Renal cortical epithelial cell (primary cell): ENCODE measurements around the gene SLC17A2. TPM values are rescaled to one million over a fixed set of nuclear protein-coding genes. Genes with fewer than 3 reads are reported as not detected.
"Not testable (repeated sequence)": the region's sequence is repeated elsewhere in the genome, so short reads cannot be mapped to it uniquely, and the experiment has no call there.

Experiments
- DNase-seq: peaks from one replicate; pipeline ENCODE4 v3.0.0-alpha.2; 2011; ENCODE audit warnings: low read depth
- total RNA-seq: library from RNA; depleted of rRNA; stranded (reverse); fragments of >200 nt; gene quantifications from 2 replicates; pipeline ENCODE4 v1.2.3, GENCODE V29; 2014

The SLC17A2 gene
- total RNA-seq, 1 donor from 2014 or later, result 0.30 TPM

GRCh38 chr6:25952535-25952934 lies 22.0 kb upstream of the SLC17A2 start:
- no peak for DNase-seq

DNA sequence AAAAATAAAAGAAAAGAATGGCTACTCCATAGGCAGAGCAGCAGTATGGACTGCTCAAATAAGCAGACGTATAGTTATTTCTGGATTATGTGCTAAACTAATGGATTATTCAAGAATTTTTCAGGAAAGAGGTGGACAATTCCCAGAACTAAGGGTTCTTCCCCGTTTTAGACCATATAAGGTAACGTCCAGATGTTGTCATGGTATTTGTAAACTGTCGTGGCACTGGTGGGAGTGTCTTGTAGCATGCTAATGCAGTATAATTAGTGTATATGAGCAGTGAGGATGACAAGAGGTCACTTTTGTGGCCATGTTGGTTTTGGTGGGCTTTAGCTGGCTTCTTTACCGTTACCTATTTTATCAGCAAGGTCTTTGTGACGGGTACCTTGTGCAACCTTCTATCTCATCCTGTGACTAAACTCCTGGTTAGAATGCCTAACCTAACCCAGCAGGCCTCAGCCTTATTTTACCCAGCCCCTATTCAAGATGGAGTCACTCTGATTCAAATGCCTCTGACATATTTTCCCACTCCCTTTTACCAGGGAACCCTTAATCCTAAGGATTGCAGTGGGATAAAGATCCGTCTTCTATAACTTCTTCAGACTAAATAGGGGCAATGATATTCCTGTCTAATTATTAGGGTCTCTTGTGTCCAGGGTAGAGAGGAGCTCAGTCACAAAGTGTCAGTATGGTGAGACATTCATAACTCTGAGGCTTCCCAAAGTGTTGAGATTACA lies 21.0 kb upstream of the SLC17A2 start:
- no peak for DNase-seq

DNA sequence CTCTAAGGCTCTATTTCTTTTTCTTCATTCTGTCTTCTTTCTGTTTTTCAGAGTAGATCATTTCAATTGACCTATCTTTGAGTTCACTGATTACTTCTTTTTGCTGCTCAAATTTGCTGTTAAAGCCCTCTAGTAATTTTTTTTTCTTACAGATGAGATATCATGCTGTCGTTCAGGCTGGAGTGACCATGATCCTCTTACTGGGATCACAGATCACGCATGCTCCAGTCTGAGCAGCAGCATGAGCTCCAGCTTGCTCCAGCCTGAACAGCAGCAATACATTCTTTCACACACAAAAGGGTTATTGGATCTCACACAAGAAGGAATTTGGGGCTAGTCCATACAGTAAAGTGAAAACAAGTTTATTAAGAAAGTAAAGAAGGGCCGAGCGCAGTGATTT lies 19.8 kb upstream of the SLC17A2 start:
- no peak for DNase-seq

DNA sequence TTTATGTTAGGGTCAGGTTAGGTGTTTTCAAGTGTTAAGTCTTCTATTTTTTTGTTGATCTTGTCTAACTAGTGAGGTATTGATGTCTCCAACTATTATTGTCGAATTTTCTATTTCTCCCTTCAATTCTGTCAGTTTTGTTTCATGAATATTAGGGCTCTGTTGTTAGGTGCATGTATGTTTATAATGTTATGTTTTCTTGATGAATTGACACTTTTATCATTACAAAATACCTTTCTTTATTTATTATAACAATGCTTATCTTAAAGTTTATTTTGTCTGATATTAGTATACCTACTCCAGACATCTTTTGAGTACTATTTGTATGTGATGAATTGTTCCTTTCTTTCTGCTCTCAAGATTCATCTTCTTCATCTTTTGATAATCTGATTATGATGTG lies 19.2 kb upstream of the SLC17A2 start:
- DNase-seq, result no peak

GRCh38 chr6:25947492-25947891 lies 17.0 kb upstream of the SLC17A2 start:
- not testable (repeated sequence) for DNase-seq

GRCh38 chr6:25946631-25947030 lies 16.1 kb upstream of the SLC17A2 start:
- DNase-seq, result no peak

- not testable (repeated sequence) for DNase-seq
Measured at GRCh38 chr6:25945738-25946137, 15.2 kb upstream of the SLC17A2 start.

GRCh38 chr6:25944688-25945574 lies 14.4 kb upstream of the SLC17A2 start:
- DNase-seq, result no peak

DNA sequence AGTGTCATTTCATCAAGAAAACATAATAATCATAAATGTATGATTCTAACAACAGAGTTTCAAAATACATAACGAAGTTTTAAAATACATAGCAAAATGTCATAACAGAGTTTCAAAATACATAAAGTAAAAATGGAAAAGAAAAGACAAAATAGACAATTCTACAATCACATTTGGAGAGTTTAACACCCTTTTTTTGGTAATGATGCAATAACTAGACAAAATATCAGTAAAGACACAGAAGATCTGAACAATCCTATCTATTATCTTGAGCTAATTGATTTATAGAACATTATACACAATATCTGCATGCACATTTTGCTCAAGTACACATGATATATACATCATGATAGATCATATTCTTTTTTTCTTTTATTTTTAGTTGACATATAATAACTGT lies 13.4 kb upstream of the SLC17A2 start:
- no peak for DNase-seq

DNA sequence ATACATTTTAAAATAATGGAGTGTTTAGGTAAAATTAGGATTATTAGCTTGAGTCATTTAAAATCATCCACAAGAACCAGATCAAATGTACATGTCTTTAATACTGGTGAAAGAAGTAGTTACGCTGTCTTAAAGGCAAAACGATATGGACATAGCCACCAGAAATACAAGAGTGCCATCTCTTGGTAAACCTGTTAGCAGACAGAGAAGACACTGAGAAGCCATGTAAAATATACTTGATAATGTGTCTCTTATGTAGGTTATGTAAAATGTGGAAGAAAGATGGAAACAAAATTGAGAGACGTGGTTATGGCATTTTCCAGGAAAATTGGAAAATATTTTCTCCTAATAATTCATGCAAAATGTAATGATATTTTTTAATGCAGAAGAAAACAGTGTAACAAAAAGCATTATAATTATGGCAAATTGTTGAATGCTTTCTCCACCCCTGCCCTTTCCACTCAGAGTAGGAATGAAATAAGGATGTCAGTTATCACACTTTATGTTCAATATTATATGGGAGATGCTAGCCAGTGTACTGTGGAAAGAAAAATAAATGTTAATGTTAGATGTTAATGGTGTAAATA lies 12.2 kb upstream of the SLC17A2 start:
- peak; percentile 82 for DNase-seq

DNA sequence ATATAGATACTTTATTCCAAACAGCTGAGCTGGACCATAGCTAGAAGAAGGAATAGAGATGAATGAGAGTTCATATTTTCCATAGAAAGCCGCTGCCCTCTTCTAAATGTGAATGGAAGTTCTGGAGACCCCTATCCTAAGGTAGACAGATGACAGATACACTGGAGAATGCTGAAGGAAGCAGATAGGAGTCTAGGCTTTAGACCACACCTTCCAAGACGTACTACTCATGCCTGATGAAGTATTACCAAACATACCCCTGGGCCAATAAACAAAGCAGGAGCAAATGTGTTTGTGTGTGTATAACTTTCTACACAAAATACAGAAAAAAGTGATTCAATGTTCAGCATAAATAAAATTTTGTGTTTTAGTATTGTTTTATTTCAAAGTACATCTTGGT lies 9.1 kb upstream of the SLC17A2 start:
- DNase-seq, result no peak

DNA sequence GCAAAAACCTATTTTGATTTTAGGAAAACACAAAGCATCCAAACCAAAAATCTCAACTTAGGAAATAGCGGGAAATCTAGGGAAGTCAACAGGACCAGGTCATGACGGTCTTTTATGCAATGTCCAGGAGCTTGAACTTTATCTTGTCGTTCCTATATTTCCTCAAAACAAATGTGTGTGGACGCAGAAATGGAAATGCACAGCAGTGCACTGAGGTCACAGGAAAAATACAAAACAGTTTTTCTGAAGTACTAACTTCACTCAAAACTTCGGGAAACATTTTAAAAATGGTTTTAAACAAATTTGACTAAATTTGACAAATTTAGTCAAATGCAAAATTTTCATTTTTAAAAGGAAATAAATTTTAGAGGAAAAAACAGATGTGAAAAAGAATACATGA lies 5.5 kb upstream of the SLC17A2 start:
- DNase-seq, result no peak

- DNase-seq, result no peak
Measured at GRCh38 chr6:25934735-25935313, 4.3 kb upstream of the SLC17A2 start.

DNA sequence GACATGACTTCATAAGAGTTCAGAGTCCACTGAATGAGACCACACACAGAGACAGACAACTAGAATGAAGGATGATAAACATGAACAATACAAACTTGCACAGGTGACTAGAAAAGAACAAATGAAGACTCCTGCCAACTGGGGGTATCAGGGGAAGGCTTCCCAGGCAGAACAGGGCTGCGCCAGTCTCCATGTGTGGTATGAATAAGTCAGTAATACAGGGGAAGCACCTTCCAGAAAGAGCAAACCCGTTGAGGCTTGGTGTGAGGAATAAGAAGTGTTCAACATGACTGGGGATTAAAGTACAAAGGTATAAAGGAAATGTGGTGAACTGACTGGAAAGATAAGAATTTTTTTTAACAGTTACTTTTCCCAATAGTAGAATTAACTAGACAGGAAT lies 3.7 kb upstream of the SLC17A2 start:
- DNase-seq, result no peak

GRCh38 chr6:25931411-25931709 lies 869 bp upstream of the SLC17A2 start:
- DNase-seq, result no peak

GRCh38 chr6:25929785-25930184 lies 706 bp downstream of the SLC17A2 start:
- DNase-seq, result not testable (repeated sequence)

DNA sequence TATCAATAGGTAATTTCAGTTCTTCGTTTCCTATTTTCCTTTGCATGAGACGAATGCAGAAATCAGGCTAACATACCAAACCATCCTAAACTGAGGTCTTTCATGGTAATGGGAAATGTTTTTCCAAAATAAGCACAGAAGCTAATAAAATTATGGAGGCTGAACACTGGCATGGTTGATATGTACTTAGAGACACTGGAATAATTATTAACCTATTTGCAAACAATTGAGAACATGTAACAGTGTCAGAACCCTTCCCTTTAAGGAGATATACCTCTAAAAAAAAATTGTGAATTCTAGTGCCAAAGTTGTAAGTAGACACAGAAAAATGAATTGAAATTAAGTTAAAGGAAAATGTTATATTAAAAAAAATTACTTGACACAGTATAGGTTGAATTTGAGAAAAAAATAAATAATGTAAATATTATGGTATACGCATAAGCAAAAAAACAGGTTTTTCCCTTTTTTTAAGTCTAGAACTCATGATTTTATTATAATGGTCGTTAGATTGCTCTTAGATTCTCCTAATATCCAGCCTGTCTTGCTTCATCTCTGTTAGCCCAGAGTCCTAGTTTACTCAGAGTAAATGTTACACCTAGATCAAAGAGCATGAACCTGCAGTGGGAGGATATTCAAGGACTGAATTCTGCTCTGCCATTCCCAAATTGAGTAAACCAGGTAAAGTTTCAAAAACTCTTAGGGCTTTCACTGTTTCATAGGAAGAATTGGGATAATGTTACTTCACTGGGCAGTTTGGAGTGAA lies 1.7 kb downstream of the SLC17A2 start:
- peak; percentile 42 for DNase-seq

GRCh38 chr6:25927756-25928216 lies 2.7 kb downstream of the SLC17A2 start:
- DNase-seq, result no peak

DNA sequence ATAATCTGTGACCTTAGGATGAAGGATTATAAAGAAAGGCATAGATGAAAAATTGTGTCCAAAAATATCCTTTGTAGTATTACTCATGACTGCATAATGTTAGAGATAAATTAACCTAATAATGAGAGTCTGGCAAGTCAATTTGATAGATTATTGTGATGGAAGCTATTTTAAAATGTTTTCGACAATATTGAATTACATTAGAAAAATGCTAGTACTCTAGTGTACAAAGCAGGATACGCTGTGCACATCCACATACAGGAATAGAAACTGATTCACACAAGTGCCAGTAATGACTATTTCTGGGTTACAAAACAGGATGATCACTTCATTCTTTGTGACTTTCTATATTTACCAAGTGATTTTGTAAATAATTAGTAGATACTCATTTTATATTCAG lies 3.3 kb downstream of the SLC17A2 start:
- DNase-seq, result no peak

- no peak for DNase-seq
Measured at GRCh38 chr6:25925876-25926275, 4.6 kb downstream of the SLC17A2 start.

DNA sequence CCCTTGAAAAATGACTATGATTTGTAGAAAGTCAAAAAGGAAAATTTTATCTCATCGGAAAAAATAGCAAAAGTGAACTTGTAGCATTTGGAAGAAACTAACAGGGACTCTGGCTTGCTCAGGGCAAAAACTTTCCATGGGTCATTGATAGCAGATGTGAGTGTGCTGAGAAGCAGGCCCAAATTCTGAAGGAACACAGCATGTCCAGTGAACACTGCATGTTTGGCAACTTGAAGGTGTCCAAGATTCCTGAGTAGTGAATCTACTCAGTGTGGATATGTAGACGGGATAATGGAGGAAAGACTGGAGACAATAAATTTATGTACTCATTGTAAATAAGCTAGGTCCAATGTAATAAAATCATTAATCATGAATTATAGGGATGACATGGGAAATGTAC lies 8.2 kb downstream of the SLC17A2 start:
- peak; percentile 59 for DNase-seq
